WTC11 (cell line): ENCODE results near the gene EMP2. TPM values are rescaled to one million over a fixed set of nuclear protein-coding genes. Genes with fewer than 3 reads are reported as not detected.

Experiments
- ATAC-seq: fragments of 200-7000 bp; cut with Tn5 transposase; 2 replicates; pipeline ENCODE4 v1.10.0; 2021; ENCODE audit warnings: mild to moderate bottlenecking, moderate library complexity
- CTCF ChIA-PET: fragments of 300-600 bp; sonication (Branson Sonifier 250); formaldehyde crosslinking; loops from one replicate; lab custom pipeline; 2021; ENCODE audit warnings: antibody characterized with exemption; lab: Charles Lee
- POLR2A ChIA-PET: fragments of 350-600 bp; sonication (Branson Sonifier 250); formaldehyde crosslinking; loops from one replicate; lab custom pipeline; 2021; ENCODE audit warnings: antibody characterized with exemption; lab: Charles Lee
- DNase-seq: peaks from one replicate; pipeline ENCODE4 v3.0.0; 2021; ENCODE audit warnings: low spot score
- H3K27ac Mint-ChIP-seq: 2 replicates; pipeline ENCODE4 v1.8.0; 2021; ENCODE audit warnings: mixed read lengths
- H3K27me3 Mint-ChIP-seq: 2 replicates; pipeline ENCODE4 v1.8.0; 2021; ENCODE audit warnings: low read depth, mild to moderate bottlenecking, moderate library complexity, mixed read lengths
- H3K36me3 Mint-ChIP-seq: 2 replicates; pipeline ENCODE4 v1.8.0; 2021; ENCODE audit warnings: mixed read lengths
- H3K4me1 Mint-ChIP-seq: 2 replicates; pipeline ENCODE4 v1.8.0; 2022; ENCODE audit warnings: mixed read lengths
- H3K4me3 Mint-ChIP-seq: 2 replicates; pipeline ENCODE4 v1.8.0; 2021; ENCODE audit warnings: mild to moderate bottlenecking, moderate library complexity, mixed read lengths
- H3K9me3 Mint-ChIP-seq: 2 replicates; pipeline ENCODE4 v1.8.0; 2021; ENCODE audit warnings: mixed read lengths
- CDX4 ChIP-seq: fragments of 250-450 bp; sonication (Bioruptor Pico); IDR thresholded peaks from 2 replicates; pipeline ENCODE4 v1.9.0; 2021; ENCODE audit warnings: moderate library complexity, mild to moderate bottlenecking, inconsistent platforms, borderline replicate concordance
- FOXP1 ChIP-seq: sonication (generic); formaldehyde crosslinking; IDR thresholded peaks from 2 replicates; pipeline ENCODE4 v1.8.0; 2022; ENCODE audit warnings: missing genetic modification reagents, mild to moderate bottlenecking, moderate library complexity, borderline replicate concordance
- IRF1 ChIP-seq: sonication (generic); formaldehyde crosslinking; IDR thresholded peaks from 2 replicates; pipeline ENCODE4 v1.8.0; 2023; ENCODE audit warnings: missing genetic modification reagents
- MXD4 ChIP-seq: fragments of 250-450 bp; sonication (Bioruptor Pico); IDR thresholded peaks from 2 replicates; pipeline ENCODE4 v1.8.0; 2021; ENCODE audit warnings: mild to moderate bottlenecking, moderate library complexity, borderline replicate concordance
- NR2C2 ChIP-seq: sonication (generic); formaldehyde crosslinking; IDR thresholded peaks from 2 replicates; pipeline ENCODE4 v1.8.0; 2022; ENCODE audit warnings: mild to moderate bottlenecking, missing genetic modification reagents
- RORB ChIP-seq: fragments of 250-450 bp; sonication (Bioruptor Pico); IDR thresholded peaks from 2 replicates; pipeline ENCODE4 v1.9.0; 2021; ENCODE audit warnings: mild to moderate bottlenecking
- SMAD4 ChIP-seq: sonication (generic); formaldehyde crosslinking; IDR thresholded peaks from 2 replicates; pipeline ENCODE4 v1.8.0; 2022; ENCODE audit warnings: mild to moderate bottlenecking, missing genetic modification reagents
- SP1 ChIP-seq: sonication (generic); formaldehyde crosslinking; conservative IDR thresholded peaks from 2 replicates; pipeline ENCODE4 v1.8.1; 2022; ENCODE audit warnings: missing genetic modification reagents
- STAT6 ChIP-seq: sonication (generic); formaldehyde crosslinking; conservative IDR thresholded peaks from 2 replicates; pipeline ENCODE4 v1.8.1; 2023; ENCODE audit warnings: mild to moderate bottlenecking, low read depth, missing genetic modification reagents, moderate library complexity
- TP53 ChIP-seq: sonication (generic); formaldehyde crosslinking; IDR thresholded peaks from 2 replicates; pipeline ENCODE4 v1.8.1; 2023; ENCODE audit warnings: mild to moderate bottlenecking, missing genetic modification reagents
- ZNF121 ChIP-seq: sonication (generic); formaldehyde crosslinking; IDR thresholded peaks from 2 replicates; pipeline ENCODE4 v1.8.0; 2023; ENCODE audit warnings: missing genetic modification reagents
- total RNA-seq: library from RNA; stranded (reverse); gene quantifications from 3 replicates; pipeline ENCODE4 v1.2.3, GENCODE V29; 2021
- TF ChIP-seq, protein P1 (sequence below): sonication (generic); formaldehyde crosslinking; IDR thresholded peaks from 2 replicates; pipeline ENCODE4 v1.8.1; 2022; ENCODE audit warnings: missing genetic modification reagents, borderline replicate concordance
- TF ChIP-seq, protein P2 (sequence below): fragments of 250-450 bp; sonication (Bioruptor Pico); IDR thresholded peaks from 2 replicates; pipeline ENCODE4 v1.9.0; 2021; ENCODE audit warnings: mild to moderate bottlenecking
- TF ChIP-seq, protein P3 (sequence below): sonication (generic); formaldehyde crosslinking; IDR thresholded peaks from 2 replicates; pipeline ENCODE4 v1.8.1; 2022; ENCODE audit warnings: mild to moderate bottlenecking, missing genetic modification reagents, moderate library complexity, borderline replicate concordance
- TF ChIP-seq, protein P4 (sequence below): sonication (generic); formaldehyde crosslinking; IDR thresholded peaks from 2 replicates; pipeline ENCODE4 v1.8.0; 2022; ENCODE audit warnings: mild to moderate bottlenecking, missing genetic modification reagents
- TF ChIP-seq, protein P5 (sequence below): sonication (generic); formaldehyde crosslinking; IDR thresholded peaks from 2 replicates; pipeline ENCODE4 v1.8.0; 2022; ENCODE audit warnings: mild to moderate bottlenecking, missing genetic modification reagents
- TF ChIP-seq, protein P6 (sequence below): sonication (generic); formaldehyde crosslinking; conservative IDR thresholded peaks from 2 replicates; pipeline ENCODE4 v1.8.1; 2022; ENCODE audit warnings: mild to moderate bottlenecking, missing genetic modification reagents

EMP2 gene
- total RNA-seq, 1 experiment from 2014 or later, result 16.4 TPM

DNA sequence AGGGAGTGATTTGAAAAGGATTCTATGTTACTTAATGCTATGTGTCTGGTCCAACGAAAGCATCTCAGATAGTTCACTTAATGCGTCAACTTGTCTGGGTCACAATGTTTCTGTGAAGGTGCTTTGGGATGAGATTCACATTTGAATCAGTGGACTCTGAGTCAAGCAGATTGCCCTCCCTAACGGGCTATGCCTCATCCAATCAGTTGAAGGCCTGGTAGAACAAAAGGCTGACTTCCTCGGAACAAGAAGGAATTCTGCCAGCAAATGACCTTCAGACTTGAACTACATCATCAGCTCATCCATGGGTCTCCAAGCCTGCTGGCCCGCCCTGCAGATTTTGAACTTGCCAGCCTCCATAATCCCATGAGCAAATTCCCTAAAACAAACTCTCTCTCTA lies 15.2 kb downstream of the EMP2 start (continued):
- TF ChIP-seq, protein P1, sequence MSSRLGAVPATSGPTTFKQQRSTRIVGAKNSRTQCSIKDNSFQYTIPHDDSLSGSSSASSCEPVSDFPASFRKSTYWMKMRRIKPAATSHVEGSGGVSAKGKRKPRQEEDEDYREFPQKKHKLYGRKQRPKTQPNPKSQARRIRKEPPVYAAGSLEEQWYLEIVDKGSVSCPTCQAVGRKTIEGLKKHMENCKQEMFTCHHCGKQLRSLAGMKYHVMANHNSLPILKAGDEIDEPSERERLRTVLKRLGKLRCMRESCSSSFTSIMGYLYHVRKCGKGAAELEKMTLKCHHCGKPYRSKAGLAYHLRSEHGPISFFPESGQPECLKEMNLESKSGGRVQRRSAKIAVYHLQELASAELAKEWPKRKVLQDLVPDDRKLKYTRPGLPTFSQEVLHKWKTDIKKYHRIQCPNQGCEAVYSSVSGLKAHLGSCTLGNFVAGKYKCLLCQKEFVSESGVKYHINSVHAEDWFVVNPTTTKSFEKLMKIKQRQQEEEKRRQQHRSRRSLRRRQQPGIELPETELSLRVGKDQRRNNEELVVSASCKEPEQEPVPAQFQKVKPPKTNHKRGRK, result no peak
- TF ChIP-seq STAT6 (CRISPR knock-in tag), result no peak
- TF ChIP-seq FOXP1 (CRISPR knock-in tag), result no peak

DNA sequence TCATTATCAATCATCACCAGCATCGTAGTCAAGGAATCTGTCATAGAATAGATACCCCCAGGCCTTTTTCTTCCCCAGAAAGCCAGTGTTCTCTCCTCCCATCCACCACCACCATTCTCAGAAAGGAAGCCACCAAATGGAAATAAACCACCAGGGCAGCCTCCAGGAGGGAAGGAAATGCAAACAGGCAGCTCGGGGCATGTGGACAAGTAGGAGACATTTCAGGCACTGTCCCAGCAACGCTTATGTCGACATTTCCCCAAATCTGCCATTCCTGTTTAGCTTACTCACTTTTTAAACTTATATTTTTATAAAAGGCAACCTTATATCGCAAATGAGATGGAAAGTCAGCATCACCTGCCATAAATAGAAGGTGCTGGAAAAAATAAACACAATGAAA lies 15.8 kb downstream of the EMP2 start:
- Mint-ChIP-seq H3K9me3 (peaks cover 38% of the 10 kb centered on the region), H3K4me3 (no peak overlapping the region), H3K4me1 (peaks cover 4% of the 10 kb centered on the region; the same call in 1 of the 2 replicates)
- DNase-seq, result no peak
- TF ChIP-seq SMAD4 (CRISPR knock-in tag) (no peak), ZNF121 (CRISPR knock-in tag) (no peak), TP53 (CRISPR knock-in tag) (no peak), IRF1 (CRISPR knock-in tag) (no peak), SP1 (CRISPR knock-in tag) (no peak)
- TF ChIP-seq, protein P2, sequence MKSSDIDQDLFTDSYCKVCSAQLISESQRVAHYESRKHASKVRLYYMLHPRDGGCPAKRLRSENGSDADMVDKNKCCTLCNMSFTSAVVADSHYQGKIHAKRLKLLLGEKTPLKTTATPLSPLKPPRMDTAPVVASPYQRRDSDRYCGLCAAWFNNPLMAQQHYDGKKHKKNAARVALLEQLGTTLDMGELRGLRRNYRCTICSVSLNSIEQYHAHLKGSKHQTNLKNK, result no peak
- TF ChIP-seq, protein P3, sequence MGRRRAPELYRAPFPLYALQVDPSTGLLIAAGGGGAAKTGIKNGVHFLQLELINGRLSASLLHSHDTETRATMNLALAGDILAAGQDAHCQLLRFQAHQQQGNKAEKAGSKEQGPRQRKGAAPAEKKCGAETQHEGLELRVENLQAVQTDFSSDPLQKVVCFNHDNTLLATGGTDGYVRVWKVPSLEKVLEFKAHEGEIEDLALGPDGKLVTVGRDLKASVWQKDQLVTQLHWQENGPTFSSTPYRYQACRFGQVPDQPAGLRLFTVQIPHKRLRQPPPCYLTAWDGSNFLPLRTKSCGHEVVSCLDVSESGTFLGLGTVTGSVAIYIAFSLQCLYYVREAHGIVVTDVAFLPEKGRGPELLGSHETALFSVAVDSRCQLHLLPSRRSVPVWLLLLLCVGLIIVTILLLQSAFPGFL, result no peak
- TF ChIP-seq, all 79 proteins: peak for 0
- ChIA-PET CTCF (interaction anchor here (0.7 kb wide), 2 partner anchors 44 to 1369 kb away, joined by 3 to 6 read pairs; no protein-coding TSS in a partner anchor), POLR2A (no interaction called here)
- ATAC-seq, result no peak
- no peak overlapping the region for H3K27ac Mint-ChIP-seq
- H3K36me3 Mint-ChIP-seq, result peaks cover 26% of the 10 kb centered on the region
- no peaks in the 10 kb centered on the region; the same call in 1 of the 2 replicates for H3K27me3 Mint-ChIP-seq

GRCh38 chr16:10562361-10562899 lies 18.0 kb downstream of the EMP2 start:
- Mint-ChIP-seq H3K27ac (no peak overlapping the region; the same call in 1 of the 2 replicates), H3K27me3 (no peaks in the 10 kb centered on the region; the same call in 1 of the 2 replicates), H3K9me3 (peaks cover 38% of the 10 kb centered on the region), H3K4me1 (peaks cover under 1% of the 10 kb centered on the region; the same call in 1 of the 2 replicates), H3K4me3 (no peak overlapping the region), H3K36me3 (peaks cover 26% of the 10 kb centered on the region)
- CTCF ChIA-PET, result interaction anchor here (0.6 kb wide), 1 partner anchor 1419 kb away, joined by 4 read pairs; no protein-coding TSS in a partner anchor
- DNase-seq, result no peak
- ATAC-seq, result no peak
- POLR2A ChIA-PET, result no interaction called here
- TF ChIP-seq MXD4 (CRISPR knock-in tag) (no peak), RORB (CRISPR knock-in tag) (no peak), CDX4 (CRISPR knock-in tag) (no peak), NR2C2 (no peak)
- TF ChIP-seq, protein P4, sequence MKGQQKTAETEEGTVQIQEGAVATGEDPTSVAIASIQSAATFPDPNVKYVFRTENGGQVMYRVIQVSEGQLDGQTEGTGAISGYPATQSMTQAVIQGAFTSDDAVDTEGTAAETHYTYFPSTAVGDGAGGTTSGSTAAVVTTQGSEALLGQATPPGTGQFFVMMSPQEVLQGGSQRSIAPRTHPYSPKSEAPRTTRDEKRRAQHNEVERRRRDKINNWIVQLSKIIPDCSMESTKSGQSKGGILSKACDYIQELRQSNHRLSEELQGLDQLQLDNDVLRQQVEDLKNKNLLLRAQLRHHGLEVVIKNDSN (CRISPR knock-in tag), result no peak
- TF ChIP-seq, protein P5, sequence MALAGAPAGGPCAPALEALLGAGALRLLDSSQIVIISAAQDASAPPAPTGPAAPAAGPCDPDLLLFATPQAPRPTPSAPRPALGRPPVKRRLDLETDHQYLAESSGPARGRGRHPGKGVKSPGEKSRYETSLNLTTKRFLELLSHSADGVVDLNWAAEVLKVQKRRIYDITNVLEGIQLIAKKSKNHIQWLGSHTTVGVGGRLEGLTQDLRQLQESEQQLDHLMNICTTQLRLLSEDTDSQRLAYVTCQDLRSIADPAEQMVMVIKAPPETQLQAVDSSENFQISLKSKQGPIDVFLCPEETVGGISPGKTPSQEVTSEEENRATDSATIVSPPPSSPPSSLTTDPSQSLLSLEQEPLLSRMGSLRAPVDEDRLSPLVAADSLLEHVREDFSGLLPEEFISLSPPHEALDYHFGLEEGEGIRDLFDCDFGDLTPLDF, result no peak
- TF ChIP-seq, protein P6, sequence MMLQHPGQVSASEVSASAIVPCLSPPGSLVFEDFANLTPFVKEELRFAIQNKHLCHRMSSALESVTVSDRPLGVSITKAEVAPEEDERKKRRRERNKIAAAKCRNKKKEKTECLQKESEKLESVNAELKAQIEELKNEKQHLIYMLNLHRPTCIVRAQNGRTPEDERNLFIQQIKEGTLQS (CRISPR knock-in tag), result no peak
